K562 (cell line): ENCODE results near the gene ACTL10. TPM values are rescaled to one million over a fixed set of nuclear protein-coding genes. Genes with fewer than 3 reads are reported as not detected.

Source experiments
- EWSR1 ChIP-seq: fragments of 450-650 bp; IDR thresholded peaks from 2 replicates; pipeline ENCODE4 v1.6.1; 2018; ENCODE audit warnings: borderline replicate concordance, mild to moderate bottlenecking, low read depth, moderate library complexity; ENCODE audit not compliant: partially characterized antibody
- polyA plus RNA-seq, 8 experiments: library from polyadenylated mRNA; depleted of rRNA in 4 of 8; stranded (reverse) in 5 of 8; unstranded in 3 of 8; fragments of >200 nt; fragmentation: Nextera tagmentation in 2 of 8; fragmentation: Illumina TruSeq in 1 of 8; extraction: Ambion mirVana in 2 of 8; extraction: Trizol in 1 of 8; gene quantifications; 2 replicates each; pipeline versions ENCODE4 v1.2.1 to v1.2.3, GENCODE V29; 2011 to 2014; ENCODE audit warnings: inconsistent platforms in 1 of 8, missing spikeins in 1 of 8
- total RNA-seq, 7 experiments: library from RNA; depleted of rRNA in 6 of 7; stranded (reverse); fragments of >200 nt in 6 of 7; fragmentation: Illumina TruSeq in 2 of 7; extraction: Trizol in 2 of 7; gene quantifications; 2 replicates each; pipeline versions ENCODE4 v1.2.1 to v1.2.3, GENCODE V29; 2011 to 2021; ENCODE audit warnings: low replicate concordance in 1 of 7
- TF ChIP-seq, protein P1 (sequence below): sonication (generic); formaldehyde crosslinking; IDR thresholded peaks from 2 replicates; pipeline ENCODE4 v1.8.1; 2023; ENCODE audit warnings: mild to moderate bottlenecking, missing genetic modification reagents
- TF ChIP-seq, protein P2 (sequence below): sonication (generic); formaldehyde crosslinking; IDR thresholded peaks from 2 replicates; pipeline ENCODE4 v1.8.1; 2022; ENCODE audit warnings: missing genetic modification reagents

The ACTL10 gene
- total and polyA plus RNA-seq, 9 of the 15 experiments (the other 6 are each of a cell fraction or from before 2014, with no cell fraction given) = 0.07 to 0.14 TPM; not detected in 7

GRCh38 chr20:33676652-33677645 lies 10.2 kb downstream of the ACTL10 start (continued):
- TF ChIP-seq, protein P1, sequence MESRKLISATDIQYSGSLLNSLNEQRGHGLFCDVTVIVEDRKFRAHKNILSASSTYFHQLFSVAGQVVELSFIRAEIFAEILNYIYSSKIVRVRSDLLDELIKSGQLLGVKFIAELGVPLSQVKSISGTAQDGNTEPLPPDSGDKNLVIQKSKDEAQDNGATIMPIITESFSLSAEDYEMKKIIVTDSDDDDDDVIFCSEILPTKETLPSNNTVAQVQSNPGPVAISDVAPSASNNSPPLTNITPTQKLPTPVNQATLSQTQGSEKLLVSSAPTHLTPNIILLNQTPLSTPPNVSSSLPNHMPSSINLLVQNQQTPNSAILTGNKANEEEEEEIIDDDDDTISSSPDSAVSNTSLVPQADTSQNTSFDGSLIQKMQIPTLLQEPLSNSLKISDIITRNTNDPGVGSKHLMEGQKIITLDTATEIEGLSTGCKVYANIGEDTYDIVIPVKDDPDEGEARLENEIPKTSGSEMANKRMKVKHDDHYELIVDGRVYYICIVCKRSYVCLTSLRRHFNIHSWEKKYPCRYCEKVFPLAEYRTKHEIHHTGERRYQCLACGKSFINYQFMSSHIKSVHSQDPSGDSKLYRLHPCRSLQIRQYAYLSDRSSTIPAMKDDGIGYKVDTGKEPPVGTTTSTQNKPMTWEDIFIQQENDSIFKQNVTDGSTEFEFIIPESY (CRISPR knock-in tag) = peak; percentile 93
- TF ChIP-seq, protein P2, sequence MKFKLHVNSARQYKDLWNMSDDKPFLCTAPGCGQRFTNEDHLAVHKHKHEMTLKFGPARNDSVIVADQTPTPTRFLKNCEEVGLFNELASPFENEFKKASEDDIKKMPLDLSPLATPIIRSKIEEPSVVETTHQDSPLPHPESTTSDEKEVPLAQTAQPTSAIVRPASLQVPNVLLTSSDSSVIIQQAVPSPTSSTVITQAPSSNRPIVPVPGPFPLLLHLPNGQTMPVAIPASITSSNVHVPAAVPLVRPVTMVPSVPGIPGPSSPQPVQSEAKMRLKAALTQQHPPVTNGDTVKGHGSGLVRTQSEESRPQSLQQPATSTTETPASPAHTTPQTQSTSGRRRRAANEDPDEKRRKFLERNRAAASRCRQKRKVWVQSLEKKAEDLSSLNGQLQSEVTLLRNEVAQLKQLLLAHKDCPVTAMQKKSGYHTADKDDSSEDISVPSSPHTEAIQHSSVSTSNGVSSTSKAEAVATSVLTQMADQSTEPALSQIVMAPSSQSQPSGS (CRISPR knock-in tag) = no peak
- TF ChIP-seq EWSR1 = no peak
- TF ChIP-seq, all 486 proteins: peak for 3
